ENCODE measurements around the gene CD37. TPM values are rescaled to one million over a fixed set of nuclear protein-coding genes. Genes with fewer than 3 reads are reported as not detected.

Gene CD37
- total and polyA plus RNA-seq, 2 experiments from 2014 or later = 106 TPM; not detected in 1

GRCh38 chr19:49335784-49336481 lies 727 bp downstream of the CD37 start (continued):
- no peak for TF ChIP-seq EZH2 (IDR thresholded peaks at IDR 0.05; ENCODE audit: low read depth, unreplicated experiment)

- no peak overlapping the region for H3K27ac Mint-ChIP-seq
- H3K4me3 ChIP-seq = no peak overlapping the region
- peak overlapping the region; percentile 38; the same call in 2 of the 3 replicates for H3K4me3 Mint-ChIP-seq
- ATAC-seq = no peak
- no peak for DNase-seq (ENCODE audit: low spot score)
- no peaks in the 10 kb centered on the region; the same call in 2 of the 3 replicates for H3K9me3 Mint-ChIP-seq
- H3K4me1 ChIP-seq (ENCODE audit: insufficient read depth) = peaks cover 15% of the 10 kb centered on the region
- H4K20me1 ChIP-seq (replicated peaks; ENCODE audit: insufficient read depth) = peaks cover 8% of the 10 kb centered on the region; the same call in 1 of the 2 replicates
- no peak for TF ChIP-seq CREB1 (CRISPR knock-in tag; IDR thresholded peaks at IDR 0.05; ENCODE audit: low read depth)
- TF ChIP-seq STAT1 (IDR thresholded peaks at IDR 0.05; ENCODE audit: unreplicated experiment) = no peak
- TF ChIP-seq POLR2AphosphoS5 (IDR thresholded peaks at IDR 0.05; ENCODE audit: low read depth) = no peak
- TF ChIP-seq ZNF114 (CRISPR knock-in tag; IDR thresholded peaks at IDR 0.05) = no peak
- TF ChIP-seq CTCF (conservative IDR thresholded peaks at IDR 0.05; ENCODE audit: low read depth in 2 of 2) = no peak
- no peak for TF ChIP-seq JUNB (IDR thresholded peaks at IDR 0.05; ENCODE audit: unreplicated experiment)
- no peak for TF ChIP-seq NANOG (IDR thresholded peaks at IDR 0.05; ENCODE audit: borderline replicate concordance)
- TF ChIP-seq ETS1 (IDR thresholded peaks at IDR 0.05) = no peak
- H3K36me3 ChIP-seq (ENCODE audit: insufficient read depth) = peaks cover 4% of the 10 kb centered on the region; the same call in 1 of the 2 replicates
- H3F3A ChIP-seq (replicated peaks; ENCODE audit: low read depth) = peaks cover 10% of the 10 kb centered on the region; the same call in 1 of the 2 replicates
- H2AFZ ChIP-seq = no peak overlapping the region
- peaks cover 24% of the 10 kb centered on the region for H3K27me3 ChIP-seq (ENCODE audit: insufficient read depth)
- peaks cover 19% of the 10 kb centered on the region for H3K36me3 Mint-ChIP-seq (ENCODE audit: low read depth)
- no peak overlapping the region for H3K4me2 ChIP-seq
- peaks cover 44% of the 10 kb centered on the region for H3K27me3 Mint-ChIP-seq (ENCODE audit: insufficient read depth, low read depth, poor library complexity)
- no peaks in the 10 kb centered on the region for H3K79me2 ChIP-seq (replicated peaks; ENCODE audit: insufficient read depth)
- peaks cover 24% of the 10 kb centered on the region for H3K4me1 Mint-ChIP-seq
- H3K9me2 ChIP-seq (ENCODE audit: insufficient read depth) = no peaks in the 10 kb centered on the region
- no peak overlapping the region for H3K27ac ChIP-seq (ENCODE audit: low read depth)
Observed at GRCh38 chr19:49336482-49337266, 1.5 kb downstream of the CD37 start.

Measured in GM23338 (cell line).